AG04450 (cell line): ENCODE results near the gene SPRED2. TPM values are rescaled to one million over a fixed set of nuclear protein-coding genes. Genes with fewer than 3 reads are reported as not detected.

Experiments
- CTCF ChIA-PET: fragments of 300-600, 350-600 bp; formaldehyde crosslinking; extraction: SDS; loops from one replicate; lab custom pipeline; 2022; ENCODE audit warnings: antibody characterized with exemption, inconsistent platforms; lab: Charles Lee
- POLR2A ChIA-PET: fragments of 350-600 bp; formaldehyde crosslinking; extraction: SDS; loops from one replicate; lab custom pipeline; 2021; ENCODE audit warnings: antibody characterized with exemption, inconsistent platforms; lab: Yijun Ruan, JAX
- DNase-seq: peaks from one replicate; pipeline ENCODE4 v3.0.0-alpha.2; 2011; ENCODE audit warnings: low read depth, low spot score
- H3K27ac ChIP-seq: one replicate; pipeline ENCODE4 v1.5.1; 2012; ENCODE audit warnings: low read depth, low read length, control low read depth
- H3K27me3 ChIP-seq: one replicate; pipeline ENCODE4 v1.6.0; 2012; ENCODE audit warnings: low read length; ENCODE audit not compliant: control insufficient read depth, insufficient read depth
- H3K4me3 ChIP-seq: 2 replicates; pipeline ENCODE4 v1.5.1; 2011; ENCODE audit warnings: mild to moderate bottlenecking, low read depth, low read length, control low read depth
- H3K9me3 ChIP-seq: 2 replicates; pipeline ENCODE4 v1.5.1; 2012; ENCODE audit warnings: low read length; ENCODE audit not compliant: control insufficient read depth, insufficient read depth
- polyA plus RNA-seq: library from polyadenylated mRNA; depleted of rRNA; stranded (reverse); fragments of >200 nt; gene quantifications from 2 replicates; pipeline ENCODE4 v1.2.3, GENCODE V29; 2011
- TF ChIP-seq, protein P1 (sequence below): IDR thresholded peaks from 2 replicates; pipeline ENCODE4 v1.5.1; 2011; ENCODE audit warnings: low read depth, low read length, control low read depth, inconsistent platforms

The SPRED2 gene
- polyA plus RNA-seq, 1 experiment: 18.6 TPM

DNA sequence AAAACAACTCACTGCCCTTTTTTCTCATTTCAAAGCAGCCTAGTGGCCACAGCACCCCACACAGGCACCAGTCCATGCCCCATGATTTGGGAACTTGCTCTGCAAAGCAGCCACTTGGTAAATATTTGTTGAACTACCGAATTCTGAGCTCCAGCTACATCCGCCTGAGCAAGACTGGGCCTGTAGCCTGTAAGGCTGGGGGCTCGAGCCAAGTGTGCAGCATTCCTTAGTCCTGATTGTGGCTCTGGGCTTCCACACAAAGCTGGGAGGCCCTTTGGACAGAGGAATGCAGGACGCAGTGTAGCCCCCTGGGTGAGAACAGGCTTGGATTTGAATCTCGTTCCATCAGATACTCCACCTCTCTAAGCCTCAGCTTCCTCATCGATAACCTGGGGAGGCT lies 116.3 kb downstream of the SPRED2 start:
- peak; percentile 68 for DNase-seq
- ChIA-PET CTCF (interaction anchor here (0.6 kb wide), 1 partner anchor 240 kb away, joined by 3 read pairs; no protein-coding TSS in a partner anchor), POLR2A (no interaction called here)
- no peaks in the 10 kb centered on the region for H3K27me3 ChIP-seq
- H3K4me3 ChIP-seq: no peak overlapping the region
- H3K9me3 ChIP-seq: peaks cover 5% of the 10 kb centered on the region; the same call in 1 of the 2 replicates
- TF ChIP-seq, protein P1, sequence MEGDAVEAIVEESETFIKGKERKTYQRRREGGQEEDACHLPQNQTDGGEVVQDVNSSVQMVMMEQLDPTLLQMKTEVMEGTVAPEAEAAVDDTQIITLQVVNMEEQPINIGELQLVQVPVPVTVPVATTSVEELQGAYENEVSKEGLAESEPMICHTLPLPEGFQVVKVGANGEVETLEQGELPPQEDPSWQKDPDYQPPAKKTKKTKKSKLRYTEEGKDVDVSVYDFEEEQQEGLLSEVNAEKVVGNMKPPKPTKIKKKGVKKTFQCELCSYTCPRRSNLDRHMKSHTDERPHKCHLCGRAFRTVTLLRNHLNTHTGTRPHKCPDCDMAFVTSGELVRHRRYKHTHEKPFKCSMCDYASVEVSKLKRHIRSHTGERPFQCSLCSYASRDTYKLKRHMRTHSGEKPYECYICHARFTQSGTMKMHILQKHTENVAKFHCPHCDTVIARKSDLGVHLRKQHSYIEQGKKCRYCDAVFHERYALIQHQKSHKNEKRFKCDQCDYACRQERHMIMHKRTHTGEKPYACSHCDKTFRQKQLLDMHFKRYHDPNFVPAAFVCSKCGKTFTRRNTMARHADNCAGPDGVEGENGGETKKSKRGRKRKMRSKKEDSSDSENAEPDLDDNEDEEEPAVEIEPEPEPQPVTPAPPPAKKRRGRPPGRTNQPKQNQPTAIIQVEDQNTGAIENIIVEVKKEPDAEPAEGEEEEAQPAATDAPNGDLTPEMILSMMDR: no peak
- peak overlapping the region; percentile 86 for H3K27ac ChIP-seq

DNA sequence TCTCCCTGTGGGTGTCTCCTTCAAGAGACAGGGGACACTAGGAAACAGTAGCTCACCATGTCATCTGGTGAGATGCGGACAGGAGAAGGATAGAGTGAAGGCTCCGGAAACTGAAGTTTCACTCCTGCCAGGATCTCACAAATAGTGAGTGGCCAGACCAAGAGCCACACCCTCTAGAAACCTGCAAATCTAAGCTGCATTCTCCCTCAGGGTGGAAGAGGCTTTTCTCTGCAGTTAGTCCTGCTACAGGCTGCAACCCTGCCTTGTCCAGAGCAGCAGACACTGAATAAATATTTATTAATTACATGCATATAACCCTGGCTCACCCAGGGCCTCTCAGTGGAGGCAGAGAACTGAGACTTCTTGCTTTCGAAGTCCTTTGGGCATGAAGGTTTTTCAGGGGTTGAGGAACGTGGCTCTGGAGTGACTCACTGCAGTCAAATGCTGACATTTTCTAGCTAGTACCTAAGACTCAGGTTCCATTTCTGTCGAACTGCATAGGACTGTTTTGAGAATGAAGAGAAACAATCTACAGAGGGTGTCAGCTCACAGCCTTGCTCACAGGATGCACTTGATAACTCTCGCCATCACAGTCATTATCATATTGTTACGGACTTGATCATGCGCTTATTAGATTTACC lies 117.5 kb downstream of the SPRED2 start:
- TF ChIP-seq, protein P1: no peak
- no peak overlapping the region for H3K4me3 ChIP-seq
- no peak for DNase-seq
- ChIA-PET POLR2A (interaction anchor here (1.2 kb wide), 1 partner anchor 14 kb away, joined by 3 read pairs; no protein-coding TSS in a partner anchor), CTCF (no interaction called here)
- peaks cover 5% of the 10 kb centered on the region; the same call in 1 of the 2 replicates for H3K9me3 ChIP-seq
- no peaks in the 10 kb centered on the region for H3K27me3 ChIP-seq
- H3K27ac ChIP-seq: no peak overlapping the region

DNA sequence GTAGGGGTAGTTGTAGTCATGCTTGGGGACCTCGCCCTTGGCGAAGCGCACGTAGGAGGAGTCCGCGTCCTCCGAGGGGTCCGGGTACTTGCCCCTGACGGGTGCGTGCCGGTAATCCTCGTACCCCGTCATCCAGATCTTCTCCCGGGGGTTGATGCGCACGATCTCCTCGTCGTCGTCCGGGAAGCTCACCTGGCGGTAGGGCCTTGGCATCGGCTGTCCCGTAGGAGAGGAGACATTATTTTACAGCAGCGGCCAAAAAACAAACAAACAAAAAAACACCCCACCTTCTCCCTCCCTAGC lies 118.5 kb downstream of the SPRED2 start:
- peaks cover 5% of the 10 kb centered on the region; the same call in 1 of the 2 replicates for H3K9me3 ChIP-seq
- ChIA-PET CTCF (no interaction called here), POLR2A (no interaction called here)
- TF ChIP-seq, protein P1: no peak
- no peaks in the 10 kb centered on the region for H3K27me3 ChIP-seq
- H3K27ac ChIP-seq: no peak overlapping the region
- no peak for DNase-seq
- H3K4me3 ChIP-seq: no peak overlapping the region

DNA sequence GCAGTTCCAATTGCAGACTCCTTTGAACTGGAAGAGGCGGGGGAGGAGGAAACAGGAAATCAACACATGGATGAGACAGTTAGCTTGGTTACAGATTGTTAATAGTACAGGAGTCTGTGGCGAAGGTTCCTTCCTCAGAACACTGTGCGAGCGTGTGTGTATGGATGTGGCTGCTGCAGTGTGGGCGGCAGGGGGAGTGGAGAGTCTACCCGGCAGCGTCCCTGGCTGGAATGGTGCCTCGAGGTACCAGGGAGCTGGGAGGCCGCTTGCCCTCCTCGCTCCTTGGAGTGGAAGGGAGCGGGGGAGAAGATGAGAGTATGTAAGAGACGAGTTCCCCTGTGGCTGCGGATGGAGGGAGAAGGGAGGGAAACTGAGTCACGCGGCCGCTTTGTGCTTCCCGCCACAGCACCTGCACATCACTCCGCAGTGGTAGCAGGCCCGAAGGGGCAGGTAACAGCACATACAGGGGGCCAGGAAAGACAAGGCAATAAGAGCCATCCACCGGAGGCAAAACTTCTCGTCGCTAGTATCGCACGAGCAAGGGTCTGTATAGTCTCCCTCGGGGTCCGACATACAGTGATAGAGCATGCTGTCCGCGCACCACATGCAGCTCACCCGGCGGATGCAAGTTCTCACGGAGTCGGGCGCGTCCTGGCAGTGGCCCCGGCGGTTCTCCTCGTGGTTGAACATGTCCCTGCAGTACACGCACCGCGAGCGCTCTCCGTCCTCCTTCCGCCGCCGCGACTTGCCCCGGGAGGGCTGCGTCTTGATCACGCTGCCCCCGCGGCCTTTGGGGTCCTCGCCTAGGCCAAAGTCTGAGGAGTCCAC lies 119.1 kb downstream of the SPRED2 start:
- TF ChIP-seq, protein P1: no peak
- Histone ChIP-seq H3K27ac (no peak overlapping the region), H3K9me3 (peaks cover 5% of the 10 kb centered on the region; the same call in 1 of the 2 replicates), H3K4me3 (no peak overlapping the region), H3K27me3 (no peaks in the 10 kb centered on the region)
- no peak for DNase-seq
- CTCF ChIA-PET: interaction anchor here (0.6 kb wide), 1 partner anchor 48 kb away, joined by 3 read pairs; no protein-coding TSS in a partner anchor
- POLR2A ChIA-PET: no interaction called here

DNA sequence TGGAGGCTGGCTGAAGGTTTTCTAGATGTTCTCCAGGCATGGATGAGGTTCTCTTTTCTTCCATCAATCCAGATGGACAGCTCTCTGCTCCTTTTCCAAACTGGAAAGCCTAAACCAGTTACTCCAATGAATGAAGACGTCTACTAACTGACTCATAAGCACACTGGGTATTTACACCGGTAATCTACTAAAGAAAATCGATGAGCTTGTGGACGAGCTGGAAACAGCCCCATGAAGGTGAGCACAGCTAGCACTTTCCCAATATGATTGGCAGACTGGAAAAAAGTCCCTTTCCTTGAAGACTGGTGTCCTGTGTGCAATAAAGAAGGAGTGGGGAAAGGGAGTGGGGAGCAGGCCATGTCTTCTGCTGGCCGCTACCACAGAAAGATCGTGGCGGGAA lies 120.8 kb downstream of the SPRED2 start:
- ChIA-PET POLR2A (no interaction called here), CTCF (interaction anchor here (1.1 kb wide), 1 partner anchor 8 kb away, joined by 3 read pairs; no protein-coding TSS in a partner anchor)
- H3K27ac ChIP-seq: no peak overlapping the region
- peaks cover 5% of the 10 kb centered on the region; the same call in 1 of the 2 replicates for H3K9me3 ChIP-seq
- TF ChIP-seq, protein P1: no peak
- H3K27me3 ChIP-seq: no peaks in the 10 kb centered on the region
- H3K4me3 ChIP-seq: no peak overlapping the region
- no peak for DNase-seq
